ENCODE measurements around the gene CABP4.

DNA sequence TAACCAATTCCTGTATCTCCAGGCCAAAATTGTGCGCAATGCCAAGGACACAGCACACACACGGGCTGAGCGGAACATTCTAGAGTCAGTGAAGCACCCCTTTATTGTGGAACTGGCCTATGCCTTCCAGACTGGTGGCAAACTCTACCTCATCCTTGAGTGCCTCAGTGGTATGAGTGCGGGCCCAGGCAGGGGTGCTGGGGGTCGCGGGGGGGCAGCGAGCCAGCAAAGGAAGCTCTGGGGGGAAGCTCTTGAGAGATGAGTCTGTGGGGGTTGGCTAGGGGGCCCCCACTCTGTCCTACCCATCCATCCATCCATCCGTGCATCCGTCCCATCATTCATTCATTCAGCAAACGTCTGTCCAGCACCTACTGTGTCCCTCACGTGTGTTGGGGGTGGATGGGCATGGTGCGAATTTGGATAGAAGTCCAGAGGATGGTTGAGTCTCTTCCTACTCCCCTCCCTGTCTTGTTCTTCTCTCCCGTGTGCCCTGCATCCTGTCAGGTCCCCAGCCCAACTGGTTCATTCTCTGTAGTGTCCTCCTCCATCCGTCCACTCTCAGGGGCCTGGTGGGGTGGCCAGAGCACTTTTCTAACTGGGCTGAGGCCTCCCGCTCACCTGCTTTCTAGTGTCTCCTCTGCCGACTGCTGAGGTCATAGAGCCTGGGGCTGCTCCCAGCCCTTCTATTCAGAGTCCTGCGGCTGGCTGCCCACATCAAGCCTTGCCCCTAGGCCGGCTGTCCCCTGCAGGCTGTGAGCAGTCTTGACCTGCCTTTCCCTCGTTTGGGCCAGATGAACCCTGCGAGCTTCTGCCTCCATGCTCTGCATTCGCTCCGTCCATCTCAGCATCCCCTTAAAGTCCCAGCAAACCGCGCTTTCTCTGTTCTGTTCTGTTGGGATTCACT lies 23.6 kb upstream of the CABP4 start:
- TF ChIP-seq, protein P1, sequence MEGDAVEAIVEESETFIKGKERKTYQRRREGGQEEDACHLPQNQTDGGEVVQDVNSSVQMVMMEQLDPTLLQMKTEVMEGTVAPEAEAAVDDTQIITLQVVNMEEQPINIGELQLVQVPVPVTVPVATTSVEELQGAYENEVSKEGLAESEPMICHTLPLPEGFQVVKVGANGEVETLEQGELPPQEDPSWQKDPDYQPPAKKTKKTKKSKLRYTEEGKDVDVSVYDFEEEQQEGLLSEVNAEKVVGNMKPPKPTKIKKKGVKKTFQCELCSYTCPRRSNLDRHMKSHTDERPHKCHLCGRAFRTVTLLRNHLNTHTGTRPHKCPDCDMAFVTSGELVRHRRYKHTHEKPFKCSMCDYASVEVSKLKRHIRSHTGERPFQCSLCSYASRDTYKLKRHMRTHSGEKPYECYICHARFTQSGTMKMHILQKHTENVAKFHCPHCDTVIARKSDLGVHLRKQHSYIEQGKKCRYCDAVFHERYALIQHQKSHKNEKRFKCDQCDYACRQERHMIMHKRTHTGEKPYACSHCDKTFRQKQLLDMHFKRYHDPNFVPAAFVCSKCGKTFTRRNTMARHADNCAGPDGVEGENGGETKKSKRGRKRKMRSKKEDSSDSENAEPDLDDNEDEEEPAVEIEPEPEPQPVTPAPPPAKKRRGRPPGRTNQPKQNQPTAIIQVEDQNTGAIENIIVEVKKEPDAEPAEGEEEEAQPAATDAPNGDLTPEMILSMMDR (IDR thresholded peaks at IDR 0.05), result no peak
- TF ChIP-seq POLR2A (IDR thresholded peaks at IDR 0.05), result no peak
